OCI-LY7 (cell line): Measurements from ENCODE around the gene ZMIZ2. TPM values are rescaled to one million over a fixed set of nuclear protein-coding genes. Genes with fewer than 3 reads are reported as not detected.

Source experiments
- BruUV-seq: library from RNA; stranded (reverse); fragments of 400-500 nt; replicated peaks from 2 replicates; lab custom pipeline; 2021; lab: Mats Ljungman, UMichigan
- CTCF ChIA-PET: fragments of 300-600 bp; sonication (Branson Sonifier 250); formaldehyde crosslinking; loops from one replicate; lab custom pipeline; 2022; ENCODE audit warnings: antibody characterized with exemption; ENCODE audit not compliant: unreplicated experiment; lab: Charles Lee
- POLR2A ChIA-PET: fragments of 300-600 bp; sonication (Branson Sonifier 250); formaldehyde crosslinking; loops from one replicate; lab custom pipeline; 2022; ENCODE audit warnings: antibody characterized with exemption; lab: Charles Lee
- DNase-seq: peaks from one replicate; pipeline ENCODE4 v3.0.0-alpha.2; 2015; ENCODE audit warnings: low spot score
- H2AFZ ChIP-seq: fragments of 200-600 bp; sonication (generic), shearing (Covaris generic); 2 replicates; pipeline ENCODE4 v1.6.1; 2014; ENCODE audit warnings: mild to moderate bottlenecking, antibody characterized with exemption, low read length, moderate library complexity
- H3K27ac ChIP-seq: fragments of 200-600 bp; sonication (generic); 2 replicates; pipeline ENCODE4 v1.5.1; 2014; ENCODE audit warnings: mixed run types, low read depth, mild to moderate bottlenecking, moderate library complexity, low read length, inconsistent platforms; ENCODE audit not compliant: poor library complexity, severe bottlenecking
- H3K36me3 ChIP-seq: fragments of 200-600 bp; sonication (generic); 2 replicates; pipeline ENCODE4 v1.6.1; 2014; ENCODE audit warnings: mild to moderate bottlenecking, antibody characterized with exemption, low read length, moderate library complexity, mixed read lengths; ENCODE audit not compliant: insufficient read depth
- H3K4me1 ChIP-seq: fragments of 200-600 bp; sonication (generic); 2 replicates; pipeline ENCODE4 v1.5.1; 2014; ENCODE audit warnings: mild to moderate bottlenecking, low read length; ENCODE audit not compliant: insufficient read depth, poor library complexity, severe bottlenecking
- H3K4me2 ChIP-seq: fragments of 200-600 bp; sonication (generic); 2 replicates; pipeline ENCODE4 v1.6.1; 2014; ENCODE audit warnings: mild to moderate bottlenecking, low read length
- H3K4me3 ChIP-seq: fragments of 200-600 bp; sonication (generic); 2 replicates; pipeline ENCODE4 v1.5.1; 2014; ENCODE audit warnings: mild to moderate bottlenecking, low read depth, low read length; ENCODE audit not compliant: poor library complexity, severe bottlenecking
- H3K79me2 ChIP-seq: fragments of 200-600 bp; sonication (generic); 2 replicates; pipeline ENCODE4 v1.6.1; 2016; ENCODE audit warnings: low read depth, mild to moderate bottlenecking, low read length, moderate library complexity, mixed read lengths; ENCODE audit not compliant: insufficient read depth
- H3K9me2 ChIP-seq: fragments of 200-600 bp; sonication (generic); 2 replicates; pipeline ENCODE4 v1.6.1; 2016; ENCODE audit warnings: mild to moderate bottlenecking, low read length, mixed read lengths; ENCODE audit not compliant: insufficient read depth
- H3K9me3 ChIP-seq: fragments of 200-600 bp; sonication (generic); 2 replicates; pipeline ENCODE4 v1.6.1; 2014; ENCODE audit warnings: mild to moderate bottlenecking, mixed run types, low read length, mixed read lengths
- H4K20me1 ChIP-seq: fragments of 200-600 bp; sonication (generic); 2 replicates; pipeline ENCODE4 v1.6.1; 2014; ENCODE audit warnings: mild to moderate bottlenecking, antibody characterized with exemption, low read length, moderate library complexity, mixed read lengths; ENCODE audit not compliant: insufficient read depth
- CTCF ChIP-seq: fragments of 200-600 bp; sonication (generic); conservative IDR thresholded peaks from 2 replicates; pipeline ENCODE4 v1.5.1; 2014; ENCODE audit warnings: mild to moderate bottlenecking, antibody characterized with exemption, low read length, moderate library complexity, mixed read lengths
- EZH2phosphoT487 ChIP-seq: fragments of 200-600 bp; sonication (generic); IDR thresholded peaks from 2 replicates; pipeline ENCODE4 v1.6.1; 2018; ENCODE audit warnings: low read depth, borderline replicate concordance, mild to moderate bottlenecking, mixed run types, antibody characterized with exemption, low read length, moderate library complexity, mixed read lengths
- intact Hi-C: fragments of 100-400 bp; cut with micrococcal nuclease; formaldehyde crosslinking; loops from one replicate; pipeline ENCODE4 v1.10.0; 2022; ENCODE audit not compliant: unreplicated experiment
- total RNA-seq, 2 experiments: library from RNA; depleted of rRNA in 1 of 2; stranded (reverse); fragments of >200 nt in 1 of 2; shearing (Covaris generic) in 1 of 2; gene quantifications; 2 replicates each; pipeline ENCODE4 v1.2.3, GENCODE V29; 2014 to 2022

The ZMIZ2 gene
- total RNA-seq, 2 experiments from 2014 or later, result 17.2 to 79.7 TPM

- peaks cover 66% of the 10 kb centered on the region for H3K36me3 ChIP-seq
- BruUV-seq, result no TSS peak
- ChIA-PET POLR2A (interaction anchor here (1.7 kb wide), 1 partner anchor 9 kb away, joined by 3 read pairs; no protein-coding TSS in a partner anchor), CTCF (no interaction called here)
- no peaks in the 10 kb centered on the region for H3K4me1 ChIP-seq
- DNase-seq, result no peak
- H3K9me2 ChIP-seq, result no peaks in the 10 kb centered on the region
- H2AFZ ChIP-seq, result no peak overlapping the region
- no peak overlapping the region for H3K4me3 ChIP-seq
- H3K9me3 ChIP-seq, result no peaks in the 10 kb centered on the region
- no peaks in the 10 kb centered on the region for H3K79me2 ChIP-seq
- no peak overlapping the region for H3K4me2 ChIP-seq
- H3K27ac ChIP-seq, result no peak overlapping the region
- no peak for TF ChIP-seq EZH2phosphoT487
- no peak for TF ChIP-seq CTCF
- intact Hi-C loops, result no loop called here
- no peaks in the 10 kb centered on the region for H4K20me1 ChIP-seq
These were observed 16.3 kb downstream of the ZMIZ2 start for GRCh38 chr7:44764665-44765578.

DNA sequence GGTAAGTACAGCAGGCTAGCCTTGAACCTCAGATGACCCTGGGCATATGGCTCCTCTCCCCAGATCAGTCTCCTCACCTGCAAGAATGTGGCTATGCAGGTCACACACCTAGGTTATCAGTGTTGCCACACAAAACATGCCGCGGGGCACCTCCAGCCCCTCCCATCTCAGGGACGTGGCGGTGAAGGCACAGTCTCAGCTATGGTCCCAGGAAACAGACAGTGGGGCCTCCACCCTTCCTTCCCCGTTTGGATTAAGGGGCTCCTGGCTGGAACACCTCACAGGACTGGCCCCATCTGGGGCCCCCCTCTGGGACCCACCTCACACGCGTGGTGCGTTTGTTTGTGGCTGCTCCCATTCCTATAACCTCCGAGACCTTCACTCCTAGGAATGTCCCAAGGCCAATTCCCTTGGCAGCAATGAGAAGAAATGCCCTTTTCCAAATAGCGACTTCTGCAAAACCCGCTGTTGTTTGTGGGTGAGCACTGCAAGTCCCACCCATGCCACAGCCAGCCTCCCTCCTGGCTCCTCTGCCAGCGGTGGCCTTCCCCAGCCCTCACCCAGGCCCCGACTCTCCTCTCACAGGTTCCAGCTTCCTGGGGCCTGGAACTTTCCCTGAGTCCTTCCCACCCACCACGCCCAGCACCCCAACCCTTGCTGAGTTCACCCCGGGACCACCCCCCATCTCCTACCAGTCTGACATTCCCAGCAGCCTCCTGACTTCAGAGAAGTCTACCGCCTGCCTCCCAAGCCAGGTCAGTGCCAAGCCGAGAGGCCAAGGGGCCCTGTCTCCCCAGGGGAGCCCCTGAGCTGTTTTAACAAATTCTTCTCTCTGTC is 17.1 kb downstream of the ZMIZ2 start:
- Histone ChIP-seq H3K9me2 (no peaks in the 10 kb centered on the region), H3K4me1 (no peaks in the 10 kb centered on the region), H2AFZ (no peak overlapping the region), H4K20me1 (no peaks in the 10 kb centered on the region), H3K4me3 (no peak overlapping the region), H3K9me3 (no peaks in the 10 kb centered on the region), H3K79me2 (no peaks in the 10 kb centered on the region), H3K27ac (no peak overlapping the region), H3K4me2 (no peak overlapping the region), H3K36me3 (peaks cover 59% of the 10 kb centered on the region)
- no TSS peak for BruUV-seq
- DNase-seq, result no peak
- ChIA-PET POLR2A (interaction anchor here (1.7 kb wide), 1 partner anchor 8 kb away, joined by 3 read pairs; no protein-coding TSS in a partner anchor), CTCF (no interaction called here)
- TF ChIP-seq CTCF (no peak), EZH2phosphoT487 (no peak)
- intact Hi-C loops, result no loop called here
